Measurements from ENCODE around the gene AFG1L.

Gene AFG1L

DNA sequence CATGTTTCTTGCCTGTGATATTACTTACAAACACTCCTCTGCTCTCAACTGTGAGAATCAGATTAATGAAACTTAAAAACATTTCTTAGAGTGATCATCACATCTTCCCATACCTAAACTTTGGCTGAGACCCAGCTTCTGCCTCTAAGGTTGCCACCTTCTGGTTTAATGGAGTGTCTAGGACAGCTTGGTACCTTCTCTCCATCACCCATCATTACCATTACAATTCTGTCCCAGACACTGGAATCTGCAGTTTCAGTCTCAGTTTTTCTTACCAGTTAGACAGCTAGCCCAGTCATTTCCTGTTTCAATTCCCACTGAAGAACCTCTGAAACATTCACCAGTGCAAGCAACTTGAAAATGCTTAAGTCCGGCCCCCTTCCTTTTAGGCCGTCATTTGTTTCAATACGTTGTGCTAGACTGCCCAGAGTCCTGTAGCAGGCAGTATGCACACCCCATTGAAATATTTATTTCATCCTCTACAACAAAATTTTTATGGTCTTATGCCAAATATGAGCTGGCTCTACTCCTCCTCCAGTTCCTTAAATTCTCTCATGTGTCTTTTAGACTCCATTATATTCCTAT is 158.8 kb downstream of the AFG1L start:
- no peak for DNase-seq (ENCODE audit: low read depth)

GRCh38 chr6:108454356-108454755 is 159.5 kb downstream of the AFG1L start:
- DNase-seq (ENCODE audit: low read depth) = no peak

GRCh38 chr6:108455688-108456087 is 160.8 kb downstream of the AFG1L start:
- no peak for DNase-seq (ENCODE audit: low read depth)

- DNase-seq (ENCODE audit: low read depth) = no peak
Measured at GRCh38 chr6:108463784-108464183, 168.9 kb downstream of the AFG1L start.

DNA sequence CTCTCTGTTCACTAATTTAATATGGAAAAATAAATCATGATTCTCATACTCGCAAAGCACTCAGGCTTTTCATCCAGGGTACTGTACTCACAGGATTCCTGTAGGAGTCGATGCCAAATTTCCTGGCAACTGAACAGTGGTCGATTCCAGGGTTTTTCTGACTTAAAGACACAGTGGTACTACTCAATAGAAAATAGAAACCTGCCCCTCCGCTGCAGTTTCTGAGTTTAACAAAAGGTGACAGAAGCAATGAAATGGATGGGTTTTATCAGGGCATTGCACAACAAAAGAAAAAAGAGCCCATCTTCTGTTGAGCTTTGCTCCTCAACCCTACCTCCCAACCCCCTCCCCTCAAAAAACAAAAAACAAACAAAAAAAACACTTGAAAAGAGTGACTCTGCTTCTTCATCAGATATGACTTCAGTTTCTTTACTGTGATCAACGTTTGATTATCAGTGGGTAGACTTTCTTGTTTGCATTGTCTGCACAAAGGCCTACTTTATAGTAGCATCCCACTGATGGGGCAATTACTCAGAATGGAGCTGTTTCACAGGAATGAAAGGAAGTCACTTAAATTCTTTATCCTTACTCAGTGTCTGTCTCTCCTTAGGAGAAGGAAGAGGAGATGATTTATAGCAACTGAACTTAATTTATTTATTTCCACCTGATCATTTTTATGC is 169.7 kb downstream of the AFG1L start:
- DNase-seq (ENCODE audit: low read depth) = no peak

- DNase-seq (ENCODE audit: low read depth) = no peak
Measured at GRCh38 chr6:108465098-108465495, 170.2 kb downstream of the AFG1L start.

- no peak for DNase-seq (ENCODE audit: low read depth)
Measured at GRCh38 chr6:108468346-108468745, 173.5 kb downstream of the AFG1L start.

GRCh38 chr6:108469316-108469715 is 174.5 kb downstream of the AFG1L start:
- DNase-seq (ENCODE audit: low read depth) = no peak

DNA sequence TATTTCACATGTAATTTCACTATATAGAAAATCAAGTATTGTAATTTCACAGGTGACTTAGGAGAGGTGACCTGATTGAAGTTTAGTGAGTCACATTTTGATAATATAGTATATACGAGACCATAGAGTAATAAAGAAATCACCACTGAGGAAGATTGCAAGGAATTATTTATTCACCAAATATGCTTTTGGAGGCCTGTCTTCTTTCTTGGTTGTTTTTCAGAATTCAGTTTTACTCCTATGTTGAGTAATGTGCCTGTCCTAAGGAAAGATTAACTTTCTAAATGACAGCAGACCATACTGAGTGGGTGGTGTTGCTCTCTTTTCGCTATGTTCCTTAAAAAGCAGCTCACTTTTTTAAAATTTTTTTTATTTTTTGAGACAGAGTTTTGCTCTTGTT is 178.3 kb downstream of the AFG1L start:
- no peak for DNase-seq (ENCODE audit: low read depth)

DNA sequence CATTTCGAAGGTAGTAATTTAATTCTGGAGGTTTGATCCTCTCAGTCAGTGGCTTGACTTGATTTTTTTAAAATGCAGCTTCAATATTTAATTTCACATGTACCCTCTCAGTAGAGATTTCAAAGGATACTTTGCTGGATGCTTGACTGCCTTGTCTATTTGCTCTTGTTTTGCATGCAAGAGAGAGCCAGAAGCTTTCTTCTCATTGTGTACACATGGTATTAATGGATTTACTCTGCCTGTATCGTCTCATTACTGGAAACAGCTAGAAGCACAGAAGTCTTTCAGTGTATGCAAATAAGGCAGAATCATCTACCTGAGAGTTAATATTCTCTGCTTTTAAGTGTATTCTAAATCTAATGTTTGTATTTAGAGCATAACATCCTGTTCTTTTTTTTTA is 181.5 kb downstream of the AFG1L start:
- DNase-seq (ENCODE audit: low read depth) = no peak

DNA sequence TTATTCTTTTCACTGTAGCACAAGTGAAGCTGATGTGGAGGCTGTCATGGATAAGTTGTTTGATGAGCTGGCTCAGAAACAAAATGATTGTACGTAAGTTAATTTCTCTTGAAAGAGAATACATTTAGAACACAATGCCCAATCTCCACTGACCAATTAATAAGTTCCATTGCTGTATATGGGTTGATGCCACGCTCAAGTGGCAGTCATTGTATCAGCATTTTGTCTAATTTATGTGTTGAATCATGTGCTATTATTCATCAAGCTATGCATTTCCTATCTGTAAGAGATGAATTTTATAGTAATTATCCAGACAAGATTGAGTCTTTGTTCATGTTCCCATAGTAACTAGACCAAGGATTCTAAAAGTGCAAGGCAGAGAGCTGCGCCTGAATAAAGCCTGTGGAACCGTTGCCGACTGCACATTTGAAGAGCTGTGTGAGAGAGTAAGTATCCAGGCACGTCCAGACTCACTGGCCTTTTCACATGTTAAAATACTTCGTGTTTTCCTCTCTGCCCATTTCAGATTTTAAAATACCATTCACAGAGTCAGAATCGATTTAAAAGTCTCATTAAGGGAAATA is 182.1 kb downstream of the AFG1L start:
- DNase-seq (ENCODE audit: low read depth) = no peak

- DNase-seq (ENCODE audit: low read depth) = no peak
Measured at GRCh38 chr6:108482559-108482958, 187.7 kb downstream of the AFG1L start.

DNA sequence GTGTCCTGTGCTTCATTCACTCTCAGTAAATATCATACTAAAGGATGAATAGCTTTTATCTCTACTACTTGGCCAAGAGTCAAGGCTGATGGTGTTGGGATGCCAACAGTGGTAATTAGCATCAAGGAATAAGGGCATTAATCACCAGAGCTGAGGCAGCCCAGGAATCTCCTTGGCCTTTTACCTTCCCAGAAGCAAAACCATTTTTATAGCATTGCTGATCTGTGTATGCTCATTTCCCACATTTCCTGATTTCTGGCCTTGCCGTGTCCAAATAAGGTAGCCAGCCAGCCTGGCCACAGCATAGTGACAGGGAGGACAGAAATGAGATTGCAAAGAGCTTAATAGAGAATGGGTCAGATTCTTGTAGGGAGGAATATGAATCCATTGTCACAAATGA is 189.2 kb downstream of the AFG1L start:
- no peak for DNase-seq (ENCODE audit: low read depth)

DNA sequence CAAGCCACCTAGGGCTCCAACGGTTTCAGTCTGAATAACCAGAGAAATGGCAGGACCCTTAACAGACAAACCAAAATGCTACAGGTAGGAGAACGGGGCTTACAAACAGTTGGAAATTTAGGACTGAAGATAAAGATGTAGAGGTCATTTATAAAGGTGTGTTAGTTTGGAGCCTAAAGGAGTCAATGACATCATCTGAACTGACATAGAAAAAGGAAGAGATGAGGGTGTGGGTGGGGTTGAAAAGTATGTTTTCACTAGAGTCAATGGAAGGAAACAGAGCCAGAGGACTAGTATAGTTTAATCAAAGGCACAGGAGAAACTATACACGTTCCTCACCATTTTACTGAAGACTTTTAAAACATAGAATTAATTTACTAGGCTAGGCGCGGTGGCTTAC is 194.8 kb downstream of the AFG1L start:
- no peak for DNase-seq (ENCODE audit: low read depth)

DNA sequence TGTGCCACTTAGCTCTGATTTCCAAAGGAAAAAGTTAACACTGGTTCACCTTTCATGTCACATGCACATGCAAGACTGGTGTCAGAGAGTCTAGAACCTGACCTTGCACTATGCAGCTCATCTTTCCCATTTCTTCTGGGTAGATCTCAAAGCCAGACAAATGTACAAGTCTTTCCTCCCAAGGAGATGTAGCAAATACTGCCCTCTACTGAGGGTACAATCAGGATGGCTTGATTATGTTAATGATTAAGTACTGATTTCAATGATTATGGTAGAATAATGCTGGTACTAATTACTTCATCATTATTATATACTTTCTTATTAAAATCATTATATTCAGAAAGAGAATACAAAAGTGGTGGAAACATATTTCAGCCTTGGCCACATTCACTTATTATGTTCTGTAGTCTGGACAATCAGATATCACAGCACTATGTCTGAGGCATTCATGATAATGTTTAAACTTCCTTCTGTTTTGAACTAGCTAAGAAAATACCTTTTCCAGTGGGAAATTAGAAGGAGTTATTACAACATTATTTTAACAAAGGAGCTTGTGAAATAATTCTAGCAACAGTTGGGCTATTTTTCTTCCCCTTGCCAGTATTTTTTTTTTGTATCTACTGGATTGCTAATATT is 197.4 kb downstream of the AFG1L start:
- DNase-seq (ENCODE audit: low read depth) = no peak

DNA sequence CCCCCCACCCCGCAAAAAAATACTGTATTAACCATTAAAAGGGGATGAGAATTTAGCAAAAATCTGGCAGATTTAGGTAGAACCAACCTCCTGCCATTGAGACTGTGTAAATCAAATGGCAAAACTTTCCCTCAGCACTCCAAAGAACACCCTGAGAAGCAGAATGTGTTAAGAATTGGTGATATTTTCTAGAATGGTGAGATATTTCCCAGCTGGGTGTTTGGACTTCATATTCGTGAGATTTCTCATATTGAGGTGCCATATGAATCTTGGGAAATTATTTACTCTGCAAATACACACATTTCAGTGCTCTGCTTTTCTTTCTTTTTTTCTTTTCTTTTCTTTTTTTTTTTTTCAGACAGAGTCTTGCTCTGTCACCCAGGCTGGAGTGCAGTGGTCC is 199.6 kb downstream of the AFG1L start:
- no peak for DNase-seq (ENCODE audit: low read depth)

- DNase-seq (ENCODE audit: low read depth) = no peak
Measured at GRCh38 chr6:108497883-108498282, 203.0 kb downstream of the AFG1L start.

DNA sequence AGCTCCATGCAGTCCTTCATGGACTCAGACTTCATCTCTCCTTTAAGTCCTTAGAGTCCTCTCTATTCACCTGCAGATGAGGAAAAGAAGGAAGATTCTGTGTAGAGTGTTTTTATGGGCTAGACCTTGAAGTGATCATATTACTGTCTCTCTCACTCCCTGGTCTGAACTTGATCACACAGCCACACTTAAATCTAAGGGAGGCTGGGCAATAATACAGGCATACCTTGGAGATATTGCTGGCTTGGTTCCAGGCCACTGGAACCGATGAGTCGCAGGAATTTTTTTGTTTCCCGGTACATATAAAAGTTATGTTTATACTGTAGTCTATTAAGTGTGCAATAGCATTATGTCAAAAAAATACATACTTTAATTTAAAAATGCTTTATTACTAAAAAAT is 206.7 kb downstream of the AFG1L start:
- no peak for DNase-seq (ENCODE audit: low read depth)

DNA sequence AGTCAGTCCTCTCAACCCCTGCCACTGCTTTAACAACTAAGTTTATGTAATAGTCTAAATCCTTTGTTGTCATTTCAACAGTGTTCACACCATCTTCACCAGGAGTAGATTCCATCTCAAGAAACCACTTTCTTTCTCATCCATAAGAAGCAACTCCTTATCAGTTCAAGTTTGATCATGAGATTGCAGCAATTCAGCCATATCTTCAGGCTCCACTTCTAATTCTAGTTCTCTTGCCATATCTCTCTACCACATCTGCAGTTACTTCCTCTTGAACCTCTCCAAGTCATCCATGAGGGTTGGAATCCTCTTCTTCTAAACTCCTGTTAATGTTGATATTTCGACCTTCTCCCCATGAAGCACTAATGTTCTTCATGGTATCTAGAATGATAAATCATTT is 208.0 kb downstream of the AFG1L start:
- no peak for DNase-seq (ENCODE audit: low read depth)

DNA sequence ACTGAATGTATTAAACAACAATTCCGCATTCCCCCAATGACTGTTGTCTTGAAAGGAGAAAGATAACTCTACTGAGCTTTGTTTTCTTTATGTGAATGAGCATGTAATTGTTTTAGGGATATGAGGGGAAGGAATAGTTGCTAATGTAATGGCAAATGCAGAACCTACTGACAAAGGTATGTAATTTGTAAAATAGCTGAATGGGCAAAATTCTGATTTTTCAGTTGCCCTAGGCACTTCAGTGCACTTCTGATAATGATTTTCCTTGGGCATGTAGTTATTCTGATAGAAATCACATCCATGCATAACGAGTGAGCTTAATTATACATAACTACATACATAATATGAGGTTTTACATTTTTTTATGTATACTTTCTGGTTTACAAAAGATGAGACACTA is 212.5 kb downstream of the AFG1L start:
- DNase-seq (ENCODE audit: low read depth) = no peak

DNA sequence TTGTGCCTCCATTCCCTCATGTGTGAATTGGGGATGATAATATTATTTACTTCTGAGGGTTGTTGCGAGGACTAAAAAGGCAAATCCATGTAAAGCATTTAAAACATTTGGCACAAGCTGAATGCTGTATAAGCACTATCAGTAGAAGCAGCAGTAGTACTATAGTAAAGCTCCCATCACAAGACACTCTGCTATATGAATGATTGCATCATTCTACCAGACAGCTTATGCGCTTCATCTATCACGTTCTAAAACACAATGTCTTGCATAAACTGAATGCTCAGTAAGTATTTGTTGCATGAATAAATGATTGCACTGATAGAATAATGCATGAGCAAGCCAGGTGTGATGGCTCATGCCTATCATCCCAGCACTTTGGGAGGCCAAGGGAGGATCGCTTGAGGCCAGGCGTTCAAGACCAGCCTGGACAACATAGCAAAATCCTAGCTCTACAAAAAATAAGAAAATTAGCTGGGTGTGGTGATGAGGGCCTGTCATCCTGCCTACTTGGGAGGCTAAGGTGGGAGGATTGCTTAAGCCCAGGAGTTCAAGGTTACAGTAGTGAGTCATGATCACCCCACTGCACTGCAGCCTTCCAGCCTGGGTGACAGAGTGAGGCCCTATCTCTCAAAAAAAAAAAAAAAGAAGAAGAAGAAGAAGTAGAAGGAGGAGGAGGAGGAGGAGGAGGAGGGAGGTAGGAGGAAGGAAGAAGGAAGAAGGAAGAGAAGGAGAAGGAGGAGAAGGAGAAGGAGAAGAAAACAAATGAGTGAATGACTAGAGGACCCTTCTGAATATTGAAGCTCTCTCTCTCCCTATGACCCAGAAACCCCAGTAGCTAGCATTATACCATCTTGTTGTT is 215.8 kb downstream of the AFG1L start:
- DNase-seq (ENCODE audit: low read depth) = no peak
